OCI-LY1 (cell line): Measurements from ENCODE around the gene MACROD1.

Source experiments
- H2AFZ ChIP-seq: fragments of 200-600 bp; sonication (generic), shearing (Covaris generic); 2 replicates; pipeline ENCODE4 v1.6.0; 2014; ENCODE audit warnings: antibody characterized with exemption, mild to moderate bottlenecking, low read length
- H3F3A ChIP-seq: fragments of 200-600 bp; sonication (generic), shearing (Covaris generic); 2 replicates; pipeline ENCODE4 v1.6.0; 2014; ENCODE audit warnings: mild to moderate bottlenecking, antibody characterized with exemption, low read length, moderate library complexity; ENCODE audit not compliant: insufficient read depth
- H3K27ac ChIP-seq: fragments of 200-600 bp; sonication (generic); 2 replicates; pipeline ENCODE4 v1.5.1; 2014; ENCODE audit warnings: low read length, mixed run types, mild to moderate bottlenecking, low read depth; ENCODE audit not compliant: poor library complexity, severe bottlenecking
- H3K27me3 ChIP-seq: fragments of 200-600 bp; sonication (generic); 2 replicates; pipeline ENCODE4 v1.6.0; 2014; ENCODE audit warnings: antibody characterized with exemption, mild to moderate bottlenecking, low read length, moderate library complexity; ENCODE audit not compliant: insufficient read depth
- H3K36me3 ChIP-seq: fragments of 200-600 bp; sonication (generic); 2 replicates; pipeline ENCODE4 v1.6.1; 2014; ENCODE audit warnings: mild to moderate bottlenecking, antibody characterized with exemption, low read length, moderate library complexity, mixed read lengths; ENCODE audit not compliant: insufficient read depth
- H3K4me1 ChIP-seq: fragments of 200-600 bp; sonication (generic); 2 replicates; pipeline ENCODE4 v1.5.1; 2014; ENCODE audit warnings: mild to moderate bottlenecking, low read length, moderate library complexity; ENCODE audit not compliant: insufficient read depth, severe bottlenecking
- H3K4me2 ChIP-seq: fragments of 200-600 bp; sonication (generic), shearing (Covaris generic); 2 replicates; pipeline ENCODE4 v1.6.1; 2014; ENCODE audit warnings: low read length
- H3K4me3 ChIP-seq: fragments of 200-600 bp; sonication (generic); 2 replicates; pipeline ENCODE4 v1.5.1; 2014; ENCODE audit warnings: low read length, low read depth, mild to moderate bottlenecking, mixed read lengths; ENCODE audit not compliant: poor library complexity, severe bottlenecking
- H3K79me2 ChIP-seq: fragments of 200-600 bp; shearing (Covaris generic); 2 replicates; pipeline ENCODE4 v1.6.1; 2016; ENCODE audit warnings: mixed run types, low read length, mixed read lengths; ENCODE audit not compliant: insufficient read depth
- H3K9ac ChIP-seq: fragments of 200-600 bp; sonication (generic), shearing (Covaris generic); 2 replicates; pipeline ENCODE4 v1.6.1; 2014; ENCODE audit warnings: mild to moderate bottlenecking, low read length, mixed read lengths
- H3K9me2 ChIP-seq: fragments of 200-600 bp; sonication (generic), shearing (Covaris generic); 2 replicates; pipeline ENCODE4 v1.6.1; 2014; ENCODE audit warnings: low read depth, mild to moderate bottlenecking, low read length, mixed read lengths
- H3K9me3 ChIP-seq: fragments of 200-600 bp; shearing (Covaris generic); 2 replicates; pipeline ENCODE4 v1.6.1; 2014; ENCODE audit warnings: low read length, mixed read lengths
- H4K20me1 ChIP-seq: fragments of 200-600 bp; sonication (generic), shearing (Covaris generic); 2 replicates; pipeline ENCODE4 v1.6.0; 2016; ENCODE audit warnings: mild to moderate bottlenecking, low read length; ENCODE audit not compliant: insufficient read depth
- CTCF ChIP-seq: fragments of 200-600 bp; sonication (generic), shearing (Covaris generic); IDR thresholded peaks from 2 replicates; pipeline ENCODE4 v1.5.1; 2017; ENCODE audit warnings: mild to moderate bottlenecking, antibody characterized with exemption, low read length, moderate library complexity, mixed read lengths
- EZH2 ChIP-seq: fragments of 200-600 bp; sonication (generic), shearing (Covaris generic); IDR thresholded peaks from 2 replicates; pipeline ENCODE4 v1.8.0; 2017; ENCODE audit warnings: borderline replicate concordance, mixed run types, mild to moderate bottlenecking, antibody characterized with exemption, low read length, moderate library complexity, mixed read lengths

Gene MACROD1

GRCh38 chr11:64084951-64085710, 80.8 kb downstream of the MACROD1 start:
- Histone ChIP-seq H3K4me3 (no peak overlapping the region), H3K27ac (no peak overlapping the region)

GRCh38 chr11:64084146-64084950, 81.6 kb downstream of the MACROD1 start:
- Histone ChIP-seq H3K4me2 (no peak overlapping the region), H3K79me2 (no peaks in the 10 kb centered on the region), H2AFZ (no peak overlapping the region), H3F3A (no peaks in the 10 kb centered on the region), H4K20me1 (no peaks in the 10 kb centered on the region), H3K9me3 (no peaks in the 10 kb centered on the region), H3K9ac (no peak overlapping the region), H3K4me3 (no peak overlapping the region), H3K36me3 (no peaks in the 10 kb centered on the region), H3K27ac (no peak overlapping the region), H3K4me1 (no peaks in the 10 kb centered on the region), H3K9me2 (no peaks in the 10 kb centered on the region), H3K27me3 (peaks cover 3% of the 10 kb centered on the region; the same call in 1 of the 2 replicates)
- no peak for TF ChIP-seq EZH2
- no peak for TF ChIP-seq CTCF

More at GRCh38 chr11:64084951-64085710, 80.8 kb downstream of the MACROD1 start:
- Histone ChIP-seq H3F3A (no peaks in the 10 kb centered on the region), H2AFZ (no peak overlapping the region), H3K27me3 (no peaks in the 10 kb centered on the region; the same call in 1 of the 2 replicates), H3K4me1 (no peaks in the 10 kb centered on the region), H3K36me3 (no peaks in the 10 kb centered on the region), H3K9ac (no peak overlapping the region), H3K79me2 (no peaks in the 10 kb centered on the region), H4K20me1 (no peaks in the 10 kb centered on the region), H3K9me2 (no peaks in the 10 kb centered on the region), H3K9me3 (no peaks in the 10 kb centered on the region), H3K4me2 (no peak overlapping the region)
- TF ChIP-seq EZH2 (no peak), CTCF (no peak)

- no peaks in the 10 kb centered on the region for H3K36me3 ChIP-seq
- TF ChIP-seq EZH2 (no peak), CTCF (no peak)
- no peak overlapping the region for H3K4me3 ChIP-seq
- H3K4me1 ChIP-seq, result no peaks in the 10 kb centered on the region
- H3K27ac ChIP-seq, result no peak overlapping the region
- no peaks in the 10 kb centered on the region for H3K9me3 ChIP-seq
- H3K79me2 ChIP-seq, result no peaks in the 10 kb centered on the region
- no peaks in the 10 kb centered on the region for H4K20me1 ChIP-seq
- no peak overlapping the region for H2AFZ ChIP-seq
- H3F3A ChIP-seq, result no peaks in the 10 kb centered on the region
- H3K9me2 ChIP-seq, result no peaks in the 10 kb centered on the region
- H3K27me3 ChIP-seq, result peaks cover 4% of the 10 kb centered on the region; the same call in 1 of the 2 replicates
- H3K4me2 ChIP-seq, result no peak overlapping the region
- no peak overlapping the region for H3K9ac ChIP-seq
These were observed 82.4 kb downstream of the MACROD1 start for GRCh38 chr11:64083398-64084080.
